T-helper 1 cell treated with Interleukin-12 subunit alpha and Interleukin-12 subunit beta and Interleukin-4 antibody, amounts not matched to agents 30 μg/mL and 1 μg/mL, for 36 hours (primary cell): ENCODE data around the gene HS6ST2.

Source experiments
- H3K27ac Mint-ChIP-seq: one replicate; pipeline ENCODE4 v1.8.0; 2021; ENCODE audit warnings: mild to moderate bottlenecking, mixed read lengths
- H3K27me3 Mint-ChIP-seq: one replicate; pipeline ENCODE4 v1.8.0; 2021; ENCODE audit warnings: low read depth, mixed read lengths
- H3K36me3 Mint-ChIP-seq: one replicate; pipeline ENCODE4 v1.8.0; 2021; ENCODE audit warnings: low read depth, mixed read lengths
- H3K4me1 Mint-ChIP-seq: one replicate; pipeline ENCODE4 v1.8.0; 2021; ENCODE audit warnings: low read depth, mixed read lengths
- H3K4me3 Mint-ChIP-seq: one replicate; pipeline ENCODE4 v1.8.0; 2021; ENCODE audit warnings: mild to moderate bottlenecking, moderate library complexity, mixed read lengths
- H3K9me3 Mint-ChIP-seq: one replicate; pipeline ENCODE4 v1.8.0; 2021; ENCODE audit warnings: mixed read lengths

The HS6ST2 gene

DNA sequence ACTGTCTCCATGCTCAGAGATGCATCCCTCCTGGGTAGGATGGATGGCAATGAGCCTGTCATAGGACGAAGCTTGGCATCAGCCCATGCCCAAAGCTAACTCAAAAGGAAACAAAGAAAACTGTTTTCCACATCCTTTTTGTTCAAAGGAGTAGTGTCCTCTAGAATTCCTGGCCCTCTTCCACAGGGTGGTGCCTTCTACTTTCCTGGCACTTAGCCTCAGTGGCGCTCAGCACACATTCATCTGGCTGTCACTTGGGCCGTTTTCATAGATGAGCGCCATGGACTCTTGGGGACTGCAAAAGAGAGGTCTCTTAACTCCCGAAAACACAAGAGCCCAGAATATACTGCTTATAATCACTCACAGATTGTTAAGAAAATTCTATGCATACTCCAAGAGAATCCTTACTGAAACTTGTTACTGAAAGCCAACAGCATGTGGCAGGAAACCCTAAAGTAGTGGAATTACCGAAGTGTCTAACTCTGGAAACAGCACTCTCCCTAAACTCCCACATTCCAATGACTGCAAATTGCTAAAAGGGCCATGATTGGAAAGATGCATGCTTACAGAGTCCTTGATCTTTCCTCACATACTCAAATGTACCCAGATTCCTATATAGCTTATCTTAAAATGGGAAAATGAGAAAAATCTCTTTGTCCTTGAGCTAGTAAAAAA lies 110.0 kb downstream of the HS6ST2 start:
- Mint-ChIP-seq H3K4me3 (no peak overlapping the region), H3K27me3 (peaks cover 35% of the 10 kb centered on the region), H3K36me3 (no peaks in the 10 kb centered on the region), H3K27ac (no peak overlapping the region), H3K9me3 (no peaks in the 10 kb centered on the region), H3K4me1 (peaks cover 3% of the 10 kb centered on the region)

DNA sequence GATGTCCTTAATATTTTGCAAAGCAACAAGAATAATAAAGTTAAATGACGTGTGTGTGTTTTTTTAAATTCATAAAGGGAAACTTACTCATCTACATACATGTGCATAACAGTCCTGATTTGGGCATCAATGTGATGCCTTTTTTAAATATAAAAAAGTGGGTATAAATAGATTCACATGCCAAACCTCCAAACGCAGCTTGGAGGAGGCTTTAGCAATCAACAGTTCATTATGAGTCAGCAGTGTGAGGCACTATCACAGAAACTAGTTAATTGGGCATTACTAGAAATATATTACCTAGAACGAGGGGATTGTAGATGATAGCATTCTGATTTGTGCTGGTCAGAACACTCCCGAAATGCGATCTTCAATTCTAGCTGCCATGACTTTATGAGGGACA lies 115.1 kb downstream of the HS6ST2 start:
- H3K4me1 Mint-ChIP-seq: no peaks in the 10 kb centered on the region
- no peaks in the 10 kb centered on the region for H3K36me3 Mint-ChIP-seq
- no peak overlapping the region for H3K4me3 Mint-ChIP-seq
- H3K9me3 Mint-ChIP-seq: no peaks in the 10 kb centered on the region
- H3K27ac Mint-ChIP-seq: no peak overlapping the region
- H3K27me3 Mint-ChIP-seq: peaks cover 21% of the 10 kb centered on the region

DNA sequence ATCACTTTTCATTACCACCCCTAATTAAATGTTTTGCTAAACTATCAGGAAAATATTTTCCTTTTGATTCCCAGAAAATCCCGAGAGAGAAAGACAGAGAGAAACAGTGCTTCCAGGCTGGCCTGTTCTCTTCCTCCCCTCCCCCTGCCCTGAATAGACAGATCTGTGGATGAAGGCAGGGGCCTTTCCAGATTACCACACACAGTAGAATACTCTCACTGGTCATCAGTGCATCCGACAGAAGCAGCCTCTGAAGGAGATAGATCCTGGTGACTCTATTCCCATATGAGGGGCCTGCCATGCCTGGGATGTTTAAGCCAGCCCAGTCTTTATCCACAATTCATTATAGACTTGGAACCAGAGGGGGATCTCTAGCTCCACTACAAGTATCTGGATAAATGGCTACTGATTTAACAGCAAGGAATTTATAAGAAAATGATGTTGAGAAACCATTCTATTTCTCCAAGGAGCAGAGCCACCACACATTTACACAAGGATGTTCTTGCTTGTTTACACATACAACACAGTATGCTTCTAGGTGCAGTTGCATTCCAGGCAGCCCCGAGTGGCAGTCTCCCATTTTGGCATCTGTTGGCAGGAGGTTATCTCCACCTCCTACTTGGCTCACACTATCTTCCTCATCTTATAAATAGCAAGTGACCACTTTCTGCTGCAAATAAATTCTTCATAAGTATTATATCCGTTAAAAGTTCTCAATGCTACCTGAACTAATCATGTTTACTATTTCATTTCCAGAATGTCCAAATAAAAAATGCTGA lies 115.8 kb downstream of the HS6ST2 start:
- Mint-ChIP-seq H3K36me3 (no peaks in the 10 kb centered on the region), H3K27ac (no peak overlapping the region), H3K4me1 (no peaks in the 10 kb centered on the region), H3K4me3 (no peak overlapping the region), H3K9me3 (no peaks in the 10 kb centered on the region), H3K27me3 (peaks cover 18% of the 10 kb centered on the region)

DNA sequence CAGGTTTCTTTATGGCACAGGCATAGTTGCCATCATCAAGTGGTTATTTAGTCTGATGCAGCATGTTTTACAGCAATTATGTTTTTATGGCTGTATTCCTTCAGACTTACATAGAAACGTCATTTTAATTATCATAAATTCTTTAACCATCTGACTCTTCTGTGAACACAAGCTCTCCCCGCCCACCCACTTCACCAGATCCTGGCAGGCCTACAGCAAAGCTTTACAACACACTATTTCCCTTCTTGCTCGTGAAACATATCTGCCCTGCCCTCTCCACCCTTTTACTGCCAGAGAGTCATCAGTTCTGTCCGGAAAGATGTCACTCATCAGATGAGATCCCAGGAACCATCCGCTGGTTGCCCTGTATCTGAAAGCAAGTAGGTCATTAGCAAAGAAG lies 120.5 kb downstream of the HS6ST2 start:
- H3K27me3 Mint-ChIP-seq: peaks cover 10% of the 10 kb centered on the region
- no peaks in the 10 kb centered on the region for H3K4me1 Mint-ChIP-seq
- no peaks in the 10 kb centered on the region for H3K9me3 Mint-ChIP-seq
- H3K27ac Mint-ChIP-seq: no peak overlapping the region
- H3K4me3 Mint-ChIP-seq: no peak overlapping the region
- no peaks in the 10 kb centered on the region for H3K36me3 Mint-ChIP-seq

DNA sequence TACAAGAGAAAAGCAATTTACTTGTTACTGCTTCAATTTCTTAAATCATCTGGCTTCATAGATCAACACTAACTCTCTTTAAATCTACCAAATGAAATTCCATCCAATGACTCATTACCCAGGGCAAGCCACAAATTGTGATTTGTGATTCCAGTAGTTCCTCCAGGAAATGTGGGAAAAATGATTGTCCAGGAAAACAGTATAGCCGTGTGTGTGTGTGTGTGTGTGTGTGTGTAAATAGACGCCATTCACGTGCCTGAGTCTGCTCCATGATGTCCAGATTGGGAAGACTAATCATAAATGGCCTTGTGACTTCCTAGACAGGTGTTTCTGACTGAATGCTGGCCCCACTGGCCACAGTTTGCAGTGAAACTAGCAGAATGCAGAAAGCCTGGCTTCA lies 121.3 kb downstream of the HS6ST2 start:
- Mint-ChIP-seq H3K27ac (no peak overlapping the region), H3K4me3 (no peak overlapping the region), H3K27me3 (peaks cover 10% of the 10 kb centered on the region), H3K4me1 (no peaks in the 10 kb centered on the region), H3K36me3 (no peaks in the 10 kb centered on the region), H3K9me3 (no peaks in the 10 kb centered on the region)

DNA sequence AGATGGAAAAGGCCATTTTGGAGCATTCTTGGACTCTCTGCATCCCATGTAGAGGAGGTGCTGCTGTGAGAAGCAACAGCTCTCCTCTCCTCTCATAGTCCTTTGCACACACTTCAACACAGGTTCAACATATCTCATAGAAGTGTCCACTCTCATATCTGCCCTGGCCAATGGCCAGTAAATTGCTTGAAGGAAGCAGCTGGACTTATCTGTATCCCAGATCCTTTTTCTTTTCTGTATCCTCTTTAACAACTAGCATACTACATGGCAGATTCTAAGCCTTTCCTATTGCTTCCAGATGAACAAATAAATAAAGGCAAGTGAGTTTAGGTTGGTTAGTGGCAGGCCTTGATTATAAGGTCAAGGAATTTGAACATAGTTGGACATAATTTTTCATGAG lies 122.0 kb downstream of the HS6ST2 start:
- Mint-ChIP-seq H3K4me3 (no peak overlapping the region), H3K27ac (no peak overlapping the region), H3K36me3 (no peaks in the 10 kb centered on the region)

DNA sequence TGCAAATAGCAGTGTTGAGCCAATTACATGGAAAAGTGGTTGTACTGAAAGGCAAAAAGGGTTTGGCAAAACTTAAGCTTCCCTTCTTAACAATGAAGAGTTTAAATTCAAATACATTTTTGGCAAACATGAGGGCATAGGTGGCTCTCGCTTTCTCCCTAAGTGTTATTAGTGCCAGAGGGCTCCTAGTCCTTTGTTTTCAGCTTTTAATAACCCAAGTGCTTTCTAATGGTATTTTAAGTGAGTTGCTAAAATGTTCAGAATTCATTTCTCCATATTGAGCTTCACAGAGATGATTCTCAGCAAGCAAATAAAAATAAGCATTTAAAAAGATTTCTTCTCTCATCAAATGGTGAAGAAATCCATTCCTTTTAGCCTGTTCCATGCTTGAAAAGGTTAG lies 123.7 kb downstream of the HS6ST2 start:
- Mint-ChIP-seq H3K9me3 (no peaks in the 10 kb centered on the region), H3K4me3 (no peak overlapping the region), H3K36me3 (no peaks in the 10 kb centered on the region), H3K27me3 (peaks cover 5% of the 10 kb centered on the region), H3K27ac (no peak overlapping the region), H3K4me1 (no peaks in the 10 kb centered on the region)

More for the DNA sequence above, 122.0 kb downstream of the HS6ST2 start:
- Mint-ChIP-seq H3K4me1 (no peaks in the 10 kb centered on the region), H3K27me3 (peaks cover 10% of the 10 kb centered on the region), H3K9me3 (no peaks in the 10 kb centered on the region)

DNA sequence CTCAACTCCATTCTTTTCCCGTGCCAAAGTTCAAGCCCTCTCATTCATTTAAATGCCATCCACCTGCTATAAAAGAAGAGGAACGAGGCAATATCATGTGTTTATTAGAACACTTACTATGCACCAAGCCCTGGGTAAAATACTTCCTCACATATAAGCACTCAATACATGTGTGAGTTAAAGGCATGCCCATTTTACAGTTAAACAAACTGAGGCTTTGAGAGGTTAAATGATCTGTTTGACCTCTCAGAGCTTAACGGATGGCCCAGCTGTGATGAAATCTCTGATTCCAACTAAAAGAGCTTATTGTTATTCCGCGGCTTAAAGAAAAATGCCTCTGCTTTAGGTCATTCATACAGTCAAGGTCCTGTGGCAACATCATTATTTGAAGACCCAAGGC lies 124.3 kb downstream of the HS6ST2 start:
- Mint-ChIP-seq H3K36me3 (no peaks in the 10 kb centered on the region), H3K27me3 (peaks cover 5% of the 10 kb centered on the region), H3K4me3 (no peak overlapping the region), H3K4me1 (no peaks in the 10 kb centered on the region), H3K27ac (no peak overlapping the region), H3K9me3 (no peaks in the 10 kb centered on the region)

DNA sequence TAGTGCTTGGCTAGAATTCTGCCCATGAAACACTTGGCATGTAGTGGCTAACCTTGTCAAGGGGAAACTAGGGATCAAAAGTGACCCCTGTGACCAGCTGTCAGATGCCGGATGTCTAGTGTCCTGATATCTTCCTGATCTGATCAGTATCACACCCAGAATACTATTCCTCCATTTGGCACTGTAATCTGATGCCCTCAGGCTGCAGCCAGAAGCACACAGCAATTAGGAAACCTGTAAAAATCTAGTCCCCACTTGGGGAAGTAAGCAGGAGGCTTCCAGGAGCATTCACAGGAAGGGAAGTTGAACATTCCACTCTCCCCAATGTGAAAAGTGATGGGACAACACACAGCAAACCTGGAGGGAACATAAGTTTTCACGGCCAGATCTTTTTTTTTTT lies 125.1 kb downstream of the HS6ST2 start:
- Mint-ChIP-seq H3K4me1 (no peaks in the 10 kb centered on the region), H3K9me3 (no peaks in the 10 kb centered on the region), H3K4me3 (no peak overlapping the region), H3K27me3 (peaks cover 5% of the 10 kb centered on the region), H3K36me3 (no peaks in the 10 kb centered on the region), H3K27ac (no peak overlapping the region)

DNA sequence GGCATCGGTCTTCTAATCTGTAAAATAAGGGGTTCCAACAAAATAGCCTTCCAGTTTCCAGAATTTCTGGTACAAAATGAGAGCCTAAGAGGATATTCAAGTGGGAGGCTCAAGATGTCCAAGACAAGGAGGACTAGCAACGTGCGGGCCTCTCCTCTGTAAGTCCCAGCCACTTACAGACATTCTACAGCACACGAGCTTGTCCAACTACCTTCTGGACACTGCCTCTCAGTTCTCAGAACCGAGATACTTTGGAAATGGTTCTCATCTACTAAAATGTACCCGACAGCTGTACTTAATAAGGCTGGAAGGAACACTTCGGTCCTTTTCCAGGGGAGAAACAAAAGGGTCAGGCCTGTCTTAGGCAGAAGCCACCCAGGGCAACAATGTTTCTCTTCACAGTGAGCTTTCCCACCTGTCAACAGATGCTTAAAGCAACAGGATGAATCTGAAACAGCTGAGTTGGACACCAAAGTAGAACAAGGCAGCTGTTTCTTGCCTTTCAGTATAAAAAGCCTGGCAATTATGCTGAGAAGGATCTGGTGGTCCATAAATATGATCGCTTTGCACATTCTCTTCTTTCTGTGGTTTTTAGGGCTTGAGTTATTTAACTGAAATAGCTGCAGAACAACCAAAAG lies 127.0 kb downstream of the HS6ST2 start:
- H3K27ac Mint-ChIP-seq: no peak overlapping the region
- no peaks in the 10 kb centered on the region for H3K4me1 Mint-ChIP-seq
- H3K27me3 Mint-ChIP-seq: no peaks in the 10 kb centered on the region
- H3K4me3 Mint-ChIP-seq: no peak overlapping the region
- H3K9me3 Mint-ChIP-seq: no peaks in the 10 kb centered on the region
- H3K36me3 Mint-ChIP-seq: no peaks in the 10 kb centered on the region

DNA sequence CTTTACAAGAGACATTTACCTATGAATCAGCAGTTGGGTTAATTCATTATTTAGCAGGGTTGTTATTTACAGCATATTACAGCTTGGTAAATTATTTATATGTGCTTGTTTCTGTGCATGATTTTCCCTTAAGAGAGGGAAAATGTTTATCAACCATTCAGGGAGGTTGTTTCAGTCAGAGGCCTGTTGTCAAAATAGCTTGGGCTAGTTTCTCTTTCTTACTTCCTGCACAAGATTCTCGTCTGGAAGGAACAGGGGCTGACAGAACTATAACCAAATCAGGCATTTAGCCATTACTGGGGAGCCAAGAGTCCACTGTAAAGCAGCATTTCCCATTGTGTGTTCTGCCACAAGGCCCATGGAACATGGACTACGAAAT lies 135.8 kb downstream of the HS6ST2 start:
- Mint-ChIP-seq H3K9me3 (no peaks in the 10 kb centered on the region), H3K4me3 (no peak overlapping the region), H3K27ac (no peak overlapping the region), H3K36me3 (no peaks in the 10 kb centered on the region), H3K27me3 (no peaks in the 10 kb centered on the region), H3K4me1 (no peaks in the 10 kb centered on the region)

DNA sequence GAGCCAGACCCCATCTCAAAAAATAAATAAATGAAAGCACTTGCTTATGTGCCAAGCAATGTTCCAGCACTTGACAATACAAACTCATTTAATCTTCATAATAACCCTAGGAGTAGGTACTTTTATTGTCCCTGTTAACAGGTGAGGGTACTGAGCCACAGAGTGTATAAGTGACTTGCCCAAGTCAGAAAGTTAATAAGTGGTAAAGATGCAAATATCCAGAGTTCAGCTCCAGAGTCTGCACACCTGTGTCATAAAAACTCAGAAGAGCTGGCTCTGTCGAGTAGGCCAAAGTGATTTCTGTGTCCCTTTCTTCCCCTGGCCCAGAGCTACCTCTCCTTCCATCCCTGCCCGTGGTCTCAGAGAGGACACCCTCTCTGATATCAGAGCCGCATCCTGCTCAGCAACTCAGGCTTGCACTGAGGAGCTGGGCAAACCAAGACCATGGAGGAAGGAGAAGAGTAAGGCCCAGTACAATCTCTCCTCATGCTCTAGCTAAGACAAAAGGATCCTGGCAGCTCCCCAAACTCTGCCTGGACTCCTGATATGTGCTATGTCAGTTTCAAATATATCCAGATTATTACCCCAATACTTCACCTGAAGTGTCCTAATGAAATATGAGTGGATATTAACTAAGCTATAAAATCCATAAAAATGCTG lies 136.3 kb downstream of the HS6ST2 start:
- H3K4me1 Mint-ChIP-seq: no peaks in the 10 kb centered on the region
- no peaks in the 10 kb centered on the region for H3K9me3 Mint-ChIP-seq
- H3K27me3 Mint-ChIP-seq: no peaks in the 10 kb centered on the region
- no peak overlapping the region for H3K27ac Mint-ChIP-seq
- no peaks in the 10 kb centered on the region for H3K36me3 Mint-ChIP-seq
- H3K4me3 Mint-ChIP-seq: no peak overlapping the region

DNA sequence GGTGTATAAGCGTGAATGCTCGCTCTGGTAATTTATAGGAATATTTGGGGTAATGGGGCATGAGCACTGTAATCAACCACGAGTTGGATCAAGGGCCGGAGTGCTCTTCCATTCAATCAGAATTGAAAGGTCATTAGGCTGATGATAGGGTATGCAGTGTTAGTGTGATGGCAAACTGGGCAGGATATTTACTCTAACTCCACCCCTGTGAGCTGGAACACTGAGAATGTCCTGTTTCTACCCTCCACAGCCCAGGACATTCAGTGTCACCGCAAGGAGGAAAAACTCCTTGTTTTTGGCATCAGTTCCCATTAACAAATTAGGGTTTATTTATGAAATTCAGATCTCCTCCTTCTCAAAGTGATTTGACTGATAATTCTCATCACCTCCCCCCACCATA lies 137.8 kb downstream of the HS6ST2 start:
- Mint-ChIP-seq H3K4me3 (no peak overlapping the region), H3K4me1 (no peaks in the 10 kb centered on the region), H3K9me3 (no peaks in the 10 kb centered on the region), H3K27ac (no peak overlapping the region), H3K36me3 (no peaks in the 10 kb centered on the region), H3K27me3 (no peaks in the 10 kb centered on the region)

DNA sequence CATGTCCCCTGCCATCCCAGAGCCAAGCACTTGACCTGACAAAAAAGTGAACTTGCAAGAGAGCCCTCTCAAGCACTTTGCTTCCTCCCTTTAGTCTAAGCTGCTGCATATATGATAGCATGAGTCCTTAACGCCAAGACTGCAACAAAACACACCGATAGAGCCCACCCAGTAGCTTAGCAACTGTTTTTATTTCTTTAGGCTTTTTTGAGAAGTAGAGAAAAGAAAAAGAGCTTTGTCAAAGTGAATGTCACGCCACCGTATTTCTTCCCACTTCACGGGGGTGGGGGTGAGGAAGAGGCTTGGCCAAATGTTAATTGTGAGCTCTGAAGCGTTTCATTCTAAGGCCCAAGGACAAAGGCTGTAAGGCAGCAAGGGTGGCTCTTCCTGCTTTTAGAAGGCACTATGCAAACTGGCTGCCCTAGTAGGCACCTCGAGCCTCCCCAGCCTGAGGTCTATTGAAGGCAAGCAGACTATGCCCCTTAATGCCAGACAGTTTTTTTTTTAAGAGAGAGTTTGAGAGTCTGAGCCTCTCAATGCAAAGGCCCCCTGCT lies 138.6 kb downstream of the HS6ST2 start:
- no peaks in the 10 kb centered on the region for H3K4me1 Mint-ChIP-seq
- no peak overlapping the region for H3K27ac Mint-ChIP-seq
- H3K4me3 Mint-ChIP-seq: no peak overlapping the region
- no peaks in the 10 kb centered on the region for H3K36me3 Mint-ChIP-seq
- no peaks in the 10 kb centered on the region for H3K9me3 Mint-ChIP-seq
- peaks cover under 1% of the 10 kb centered on the region for H3K27me3 Mint-ChIP-seq
